ENCODE data around the gene PTMA. TPM values are rescaled to one million over a fixed set of nuclear protein-coding genes. Genes with fewer than 3 reads are reported as not detected.
A peak's percentile ranks its signal among the peaks of the same experiment; 100 is the strongest.
"Not testable (repeated sequence)": the region's sequence is repeated elsewhere in the genome, so short reads cannot be mapped to it uniquely, and the experiment has no call there.

PTMA gene
- total RNA-seq, 1 donor from 2014 or later = 1,228 TPM

GRCh38 chr2:231710799-231711676 lies 2.7 kb downstream of the PTMA start:
- peak overlapping the region; percentile 89 for H3K4me3 Mint-ChIP-seq
- H3K36me3 Mint-ChIP-seq = peaks cover 15% of the 10 kb centered on the region

GRCh38 chr2:231711677-231712450 lies 3.5 kb downstream of the PTMA start:
- Mint-ChIP-seq H3K9me3 (no peaks in the 10 kb centered on the region), H3K4me3 (peak overlapping the region; percentile 89), H3K36me3 (peaks cover 15% of the 10 kb centered on the region), H3K27ac (peak overlapping the region; percentile 82), H3K4me1 (ENCODE audit: unreplicated experiment) (peaks cover 33% of the 10 kb centered on the region), H3K27me3 (peaks cover 8% of the 10 kb centered on the region)
- no peak for DNase-seq (ENCODE audit: extremely low spot score, unreplicated experiment)
- no peak for TF ChIP-seq CTCF (conservative IDR thresholded peaks at IDR 0.05)

More at GRCh38 chr2:231710799-231711676, 2.7 kb downstream of the PTMA start:
- TF ChIP-seq CTCF (conservative IDR thresholded peaks at IDR 0.05) = no peak
- Mint-ChIP-seq H3K27me3 (peaks cover 8% of the 10 kb centered on the region), H3K27ac (peak overlapping the region; percentile 82), H3K9me3 (no peaks in the 10 kb centered on the region), H3K4me1 (ENCODE audit: unreplicated experiment) (peaks cover 32% of the 10 kb centered on the region)
- DNase-seq (ENCODE audit: extremely low spot score, unreplicated experiment) = no peak

- not testable (repeated sequence) for DNase-seq (ENCODE audit: extremely low spot score, unreplicated experiment); H3K9me3 Mint-ChIP-seq; H3K27me3 Mint-ChIP-seq
- Mint-ChIP-seq H3K27ac (peak overlapping the region; percentile 82), H3K4me3 (peak overlapping the region; percentile 89), H3K36me3 (peaks cover 15% of the 10 kb centered on the region), H3K4me1 (ENCODE audit: unreplicated experiment) (peaks cover 33% of the 10 kb centered on the region)
Measured at GRCh38 chr2:231712451-231713021, 4.2 kb downstream of the PTMA start.

GRCh38 chr2:231713406-231713729 lies 5.0 kb downstream of the PTMA start:
- H3K27ac Mint-ChIP-seq = peak overlapping the region; percentile 94
- DNase-seq (ENCODE audit: extremely low spot score, unreplicated experiment); H3K27me3 Mint-ChIP-seq; H3K9me3 Mint-ChIP-seq: not testable (repeated sequence)
- peak overlapping the region; percentile 79 for H3K4me3 Mint-ChIP-seq
- H3K4me1 Mint-ChIP-seq (ENCODE audit: unreplicated experiment) = peaks cover 34% of the 10 kb centered on the region
- H3K36me3 Mint-ChIP-seq = peaks cover 14% of the 10 kb centered on the region

GRCh38 chr2:231713730-231714638 lies 5.7 kb downstream of the PTMA start:
- Mint-ChIP-seq H3K27me3 (no peaks in the 10 kb centered on the region), H3K4me1 (ENCODE audit: unreplicated experiment) (peaks cover 39% of the 10 kb centered on the region), H3K27ac (peak overlapping the region; percentile 94), H3K4me3 (peak overlapping the region; percentile 79), H3K9me3 (no peaks in the 10 kb centered on the region), H3K36me3 (peaks cover 11% of the 10 kb centered on the region)
- peak; percentile 96 for TF ChIP-seq CTCF (conservative IDR thresholded peaks at IDR 0.05)
- DNase-seq (ENCODE audit: extremely low spot score, unreplicated experiment) = peak; percentile 91
